Stimulated activated CD4-positive, alpha-beta T cell treated with anti-CD3 and anti-CD28 coated beads, Interleukin-2, amount 100 ng/mL, for 4 hours (primary cell): ENCODE measurements around the gene PDLIM5.
"Not testable (repeated sequence)": the region's sequence is repeated elsewhere in the genome, so short reads cannot be mapped to it uniquely, and the experiment has no call there.

Experiments used
- DNase-seq: peaks from one replicate; pipeline ENCODE4 v3.0.0-alpha.2; 2020; ENCODE audit warnings: low read depth

The PDLIM5 gene

GRCh38 chr4:94650134-94650495, 198.4 kb downstream of the PDLIM5 start:
- no peak for DNase-seq

GRCh38 chr4:94650690-94651089, 198.9 kb downstream of the PDLIM5 start:
- DNase-seq, result no peak

GRCh38 chr4:94653095-94653649, 201.4 kb downstream of the PDLIM5 start:
- no peak for DNase-seq

- DNase-seq, result no peak
Measured at GRCh38 chr4:94653984-94654609, 202.4 kb downstream of the PDLIM5 start.

GRCh38 chr4:94654714-94655113, 203.0 kb downstream of the PDLIM5 start:
- no peak for DNase-seq

- no peak for DNase-seq
Measured at GRCh38 chr4:94660614-94661013, 208.9 kb downstream of the PDLIM5 start.

- not testable (repeated sequence) for DNase-seq
Measured at GRCh38 chr4:94665021-94665420, 213.3 kb downstream of the PDLIM5 start.

- DNase-seq, result no peak
Measured at GRCh38 chr4:94665500-94666404, 214.0 kb downstream of the PDLIM5 start.

- DNase-seq, result no peak
Measured at GRCh38 chr4:94668724-94669123, 217.0 kb downstream of the PDLIM5 start.

- no peak for DNase-seq
Measured at GRCh38 chr4:94669672-94670664, 218.2 kb downstream of the PDLIM5 start.

- DNase-seq, result no peak
Measured at GRCh38 chr4:94671113-94671512, 219.4 kb downstream of the PDLIM5 start.

GRCh38 chr4:94673961-94674360, 222.2 kb downstream of the PDLIM5 start:
- no peak for DNase-seq

- DNase-seq, result no peak
Measured at GRCh38 chr4:94676970-94677369, 225.2 kb downstream of the PDLIM5 start.

GRCh38 chr4:94678896-94679295, 227.2 kb downstream of the PDLIM5 start:
- DNase-seq, result no peak

- no peak for DNase-seq
Measured at GRCh38 chr4:94680176-94680862, 228.6 kb downstream of the PDLIM5 start.

- DNase-seq, result no peak
Measured at GRCh38 chr4:94686086-94686485, 234.3 kb downstream of the PDLIM5 start.

GRCh38 chr4:94689155-94689860, 237.6 kb downstream of the PDLIM5 start:
- DNase-seq, result no peak

- no peak for DNase-seq
Measured at GRCh38 chr4:94690851-94691254, 239.1 kb downstream of the PDLIM5 start.

- DNase-seq, result no peak
Measured at GRCh38 chr4:94691552-94691951, 239.8 kb downstream of the PDLIM5 start.

GRCh38 chr4:94695384-94695783, 243.6 kb downstream of the PDLIM5 start:
- DNase-seq, result no peak

GRCh38 chr4:94698187-94698586, 246.4 kb downstream of the PDLIM5 start:
- no peak for DNase-seq
